Tibial nerve (tissue), 3 donors: ENCODE data around the gene EIF5A.

Source experiments
- POLR2A ChIP-seq, 2 donors: fragments of 450-650 bp; IDR thresholded peaks; one replicate each; pipeline ENCODE4 v1.6.1; 2017; ENCODE audit warnings: antibody characterized with exemption in 2 of 2, mild to moderate bottlenecking in 2 of 2, moderate library complexity in 2 of 2
- TF ChIP-seq, protein P1 (sequence below), 5 experiments: fragments of 200-600 bp in 3 of 5; fragments of 450-650 bp in 2 of 5; sonication (generic) in 3 of 5; IDR thresholded peaks; one replicate each; pipeline ENCODE4 v1.5.1; 2016 to 2019; ENCODE audit warnings: antibody characterized with exemption in 5 of 5, mild to moderate bottlenecking in 3 of 5, moderate library complexity in 2 of 5

DNA sequence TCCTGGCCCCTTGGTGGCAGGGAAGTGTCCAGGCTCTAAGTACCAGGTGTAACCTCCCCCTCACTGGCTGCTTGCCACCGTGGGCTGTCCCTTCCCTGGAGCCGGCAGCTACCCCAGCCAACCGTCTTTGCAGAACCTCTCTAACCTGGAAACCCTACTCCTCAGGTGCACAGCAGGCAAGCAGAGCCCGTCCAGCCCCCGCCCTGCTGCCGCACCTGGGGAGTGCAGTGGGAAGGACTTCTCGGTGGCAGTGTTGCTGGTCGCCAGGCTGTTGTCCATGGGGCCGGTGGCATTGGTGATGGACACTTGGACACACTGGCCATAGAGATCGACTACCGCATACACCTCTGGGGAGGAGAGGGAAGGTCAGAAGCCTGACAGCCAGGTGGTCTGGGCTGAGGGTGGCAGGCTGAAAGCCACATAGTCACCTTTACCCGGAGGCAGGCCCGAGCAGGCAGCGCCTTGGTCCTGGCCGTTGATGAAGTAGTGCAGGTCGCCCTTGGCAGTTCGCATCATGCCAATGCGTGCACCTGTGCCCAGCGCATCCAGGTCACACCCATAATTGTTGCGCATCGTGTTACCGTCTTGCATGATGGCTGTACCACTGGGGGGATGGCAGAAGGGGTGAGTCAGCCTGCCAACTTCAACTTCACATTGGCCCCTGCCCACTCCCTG lies 15.2 kb downstream of the EIF5A start:
- TF ChIP-seq, protein P1, sequence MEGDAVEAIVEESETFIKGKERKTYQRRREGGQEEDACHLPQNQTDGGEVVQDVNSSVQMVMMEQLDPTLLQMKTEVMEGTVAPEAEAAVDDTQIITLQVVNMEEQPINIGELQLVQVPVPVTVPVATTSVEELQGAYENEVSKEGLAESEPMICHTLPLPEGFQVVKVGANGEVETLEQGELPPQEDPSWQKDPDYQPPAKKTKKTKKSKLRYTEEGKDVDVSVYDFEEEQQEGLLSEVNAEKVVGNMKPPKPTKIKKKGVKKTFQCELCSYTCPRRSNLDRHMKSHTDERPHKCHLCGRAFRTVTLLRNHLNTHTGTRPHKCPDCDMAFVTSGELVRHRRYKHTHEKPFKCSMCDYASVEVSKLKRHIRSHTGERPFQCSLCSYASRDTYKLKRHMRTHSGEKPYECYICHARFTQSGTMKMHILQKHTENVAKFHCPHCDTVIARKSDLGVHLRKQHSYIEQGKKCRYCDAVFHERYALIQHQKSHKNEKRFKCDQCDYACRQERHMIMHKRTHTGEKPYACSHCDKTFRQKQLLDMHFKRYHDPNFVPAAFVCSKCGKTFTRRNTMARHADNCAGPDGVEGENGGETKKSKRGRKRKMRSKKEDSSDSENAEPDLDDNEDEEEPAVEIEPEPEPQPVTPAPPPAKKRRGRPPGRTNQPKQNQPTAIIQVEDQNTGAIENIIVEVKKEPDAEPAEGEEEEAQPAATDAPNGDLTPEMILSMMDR (IDR thresholded peaks at IDR 0.05) = no peak
- no peak for TF ChIP-seq POLR2A (IDR thresholded peaks at IDR 0.05)
